Measurements from ENCODE around the gene CA6.

- TF ChIP-seq FOXA1 (IDR thresholded peaks at IDR 0.05): no peak
- TF ChIP-seq SP1 (IDR thresholded peaks at IDR 0.05): no peak
- TF ChIP-seq L3MBTL2 (conservative IDR thresholded peaks at IDR 0.05): no peak
- no peak for TF ChIP-seq TARDBP (IDR thresholded peaks at IDR 0.05)
- TF ChIP-seq CTBP1 (IDR thresholded peaks at IDR 0.05; ENCODE audit: borderline replicate concordance): no peak
These were observed 28.9 kb downstream of the CA6 start for GRCh38 chr1:8974551-8974950.
